ENCODE measurements around the gene NOL12.
"Not testable (repeated sequence)": the region's sequence is repeated elsewhere in the genome, so short reads cannot be mapped to it uniquely, and the experiment has no call there.

- not testable (repeated sequence) for TF ChIP-seq CTCF (IDR thresholded peaks at IDR 0.05); REST (IDR thresholded peaks at IDR 0.05; ENCODE audit: low read depth, low read length); MAX (IDR thresholded peaks at IDR 0.05; ENCODE audit: low read depth); POLR2AphosphoS5 (IDR thresholded peaks at IDR 0.05; ENCODE audit: low read depth, low read length)
These were observed 31.7 kb downstream of the NOL12 start for GRCh38 chr22:37717746-37718305.

Data from SK-N-SH (cell line).